K562 (cell line): ENCODE results near the gene ALG12. TPM values are rescaled to one million over a fixed set of nuclear protein-coding genes. Genes with fewer than 3 reads are reported as not detected.

ENCODE experiments used
- ATAC-seq: fragments of 200-7000 bp; cut with Tn5 transposase; 3 replicates; pipeline ENCODE4 v1.9.1; 2020; ENCODE audit warnings: moderate library complexity
- BruUV-seq: library from RNA; stranded (reverse); fragments of 400-500 nt; replicated peaks from 2 replicates; lab custom pipeline; 2021; lab: Mats Ljungman, UMichigan
- CTCF ChIA-PET: fragments of 300-600 bp; formaldehyde crosslinking; extraction: SDS; loops from one replicate; lab custom pipeline; 2021; ENCODE audit warnings: low intra/inter-chr PET ratio; lab: Yijun Ruan, JAX
- POLR2A ChIA-PET: fragments of 300-600, 350-650 bp; sonication (Branson Sonifier 250); formaldehyde crosslinking; extraction: SDS; loops from one replicate; lab custom pipeline; 2021; ENCODE audit warnings: antibody characterized with exemption, inconsistent platforms; lab: Yijun Ruan, JAX
- DNase-seq, 4 experiments: peaks; one replicate each; pipeline versions ENCODE4 v3.0.0 to v3.0.0-alpha.2; 2011 to 2018; ENCODE audit warnings: low spot score in 3 of 4, mixed read lengths in 3 of 4; ENCODE audit errors: extremely low read depth in 1 of 4
- FAIRE-seq: peaks from 2 replicates; lab custom pipeline; 2011; peaks lifted over from hg19 to GRCh38; lab: Jason Lieb, UNC
- H2AFZ ChIP-seq: 2 replicates; pipeline ENCODE4 v1.6.0; 2011; ENCODE audit warnings: low read depth, low read length, control low read depth, inconsistent platforms
- H3K27ac ChIP-seq: fragments of 200-600 bp; 3 replicates; pipeline ENCODE4 v1.8.0; 2011; ENCODE audit warnings: low read depth, mild to moderate bottlenecking, control low read depth, inconsistent platforms, low read length, moderate library complexity, mixed read lengths; ENCODE audit errors: extremely low read depth
- H3K27me3 ChIP-seq, 2 experiments: fragments of 300-600 bp in 1 of 2; 2 replicates in 1 of 2; 3 replicates in 1 of 2; pipeline versions ENCODE4 v1.6.0 to v1.8.0; 2011; ENCODE audit warnings: inconsistent platforms in 2 of 2, low read length in 2 of 2, mild to moderate bottlenecking in 1 of 2, mixed read lengths in 1 of 2, moderate library complexity in 1 of 2; ENCODE audit not compliant: control insufficient read depth in 2 of 2, insufficient read depth in 2 of 2
- H3K36me3 ChIP-seq: fragments of 300-600 bp; 3 replicates; pipeline ENCODE4 v1.8.0; 2011; ENCODE audit warnings: mild to moderate bottlenecking, low read length, inconsistent platforms; ENCODE audit not compliant: control insufficient read depth, insufficient read depth
- H3K4me1 ChIP-seq, 2 experiments: fragments of 200-600 bp in 1 of 2; replicated peaks in 1 of 2; 2 replicates in 1 of 2; 3 replicates in 1 of 2; pipeline versions ENCODE4 v1.5.1 to v1.8.0; 2011; ENCODE audit warnings: inconsistent platforms in 2 of 2, low read length in 2 of 2, mild to moderate bottlenecking in 1 of 2, mixed read lengths in 1 of 2, moderate library complexity in 1 of 2; ENCODE audit not compliant: control insufficient read depth in 2 of 2, insufficient read depth in 2 of 2
- H3K4me2 ChIP-seq: 2 replicates; pipeline ENCODE4 v1.6.1; 2011; ENCODE audit warnings: low read length, control low read depth, inconsistent platforms, mixed read lengths; ENCODE audit not compliant: insufficient read depth
- H3K4me3 ChIP-seq: fragments of 200-600 bp; sonication (generic), shearing (Covaris generic); 2 replicates; pipeline ENCODE4 v1.5.1; 2016; ENCODE audit warnings: control low read depth, inconsistent platforms
- H3K79me2 ChIP-seq: fragments of 200-600 bp; 3 replicates; pipeline ENCODE4 v1.8.0; 2011; ENCODE audit warnings: low read length, inconsistent platforms; ENCODE audit not compliant: control insufficient read depth, insufficient read depth
- H3K9ac ChIP-seq, 2 experiments: 2 replicates each; pipeline versions ENCODE4 v1.6.0 to v1.6.1; 2011; ENCODE audit warnings: low read depth in 2 of 2, low read length in 2 of 2, control low read depth in 1 of 2, inconsistent platforms in 1 of 2, mild to moderate bottlenecking in 1 of 2, mixed read lengths in 1 of 2; ENCODE audit not compliant: insufficient read depth in 1 of 2
- H3K9me1 ChIP-seq: one replicate; pipeline ENCODE4 v1.6.0; 2011; ENCODE audit warnings: inconsistent platforms, mild to moderate bottlenecking, low read length, moderate library complexity; ENCODE audit not compliant: control insufficient read depth, insufficient read depth
- H3K9me3 ChIP-seq: replicated peaks from 2 replicates; pipeline ENCODE4 v1.5.1; 2011; ENCODE audit warnings: low read depth, low read length, inconsistent platforms; ENCODE audit not compliant: control insufficient read depth, insufficient read depth
- H4K20me1 ChIP-seq: replicated peaks from 2 replicates; pipeline ENCODE4 v1.6.1; 2011; ENCODE audit warnings: low read length, inconsistent platforms, mixed read lengths; ENCODE audit not compliant: control insufficient read depth, insufficient read depth
- ARID2 ChIP-seq: fragments of 450-650 bp; IDR thresholded peaks from 2 replicates; pipeline ENCODE4 v1.6.1; 2017; ENCODE audit warnings: antibody characterized with exemption, mild to moderate bottlenecking
- CBX2 ChIP-seq: fragments of 200-600 bp; sonication (generic); IDR thresholded peaks from one replicate; pipeline ENCODE4 v1.6.1; 2012; ENCODE audit warnings: mild to moderate bottlenecking, low read length, inconsistent platforms; ENCODE audit not compliant: insufficient read depth, poor library complexity, severe bottlenecking
- CHD1 ChIP-seq: fragments of 200-600 bp; sonication (generic); IDR thresholded peaks from one replicate; pipeline ENCODE4 v1.6.1; 2012; ENCODE audit warnings: mild to moderate bottlenecking, moderate library complexity, low read length, inconsistent platforms
- CREB3L1 ChIP-seq: fragments of 450-650 bp; IDR thresholded peaks from 2 replicates; pipeline ENCODE4 v1.6.1; 2014; ENCODE audit warnings: low read depth, mild to moderate bottlenecking, moderate library complexity, borderline replicate concordance
- FOXK1 ChIP-seq: sonication (generic); formaldehyde crosslinking; IDR thresholded peaks from 2 replicates; pipeline ENCODE4 v1.8.0; 2022; ENCODE audit warnings: missing genetic modification reagents, mild to moderate bottlenecking, borderline replicate concordance
- KDM1A ChIP-seq, 2 experiments: fragments of 450-650 bp; IDR thresholded peaks; 2 replicates each; pipeline ENCODE4 v1.6.1; 2016; ENCODE audit warnings: mild to moderate bottlenecking in 2 of 2
- MYC ChIP-seq, 2 experiments: fragments of 250-450 bp in 1 of 2; sonication (Bioruptor Pico) in 1 of 2; IDR thresholded peaks; 2 replicates each; pipeline versions ENCODE4 v1.5.1 to v1.6.1; 2012 to 2021; ENCODE audit warnings: low read depth in 2 of 2, borderline replicate concordance in 1 of 2, improper control_type of control experiment in 1 of 2, low read length in 1 of 2, mild to moderate bottlenecking in 1 of 2, moderate library complexity in 1 of 2
- POLR2G ChIP-seq: fragments of 200-400 bp; formaldehyde crosslinking; IDR thresholded peaks from 2 replicates; pipeline ENCODE4 v1.6.1; 2017; ENCODE audit warnings: low read depth, mild to moderate bottlenecking, antibody characterized with exemption, low read length, moderate library complexity
- RBFOX2 ChIP-seq: fragments of 200-400 bp; formaldehyde crosslinking; IDR thresholded peaks from 2 replicates; pipeline ENCODE4 v1.6.1; 2017; ENCODE audit warnings: low read depth, mild to moderate bottlenecking, low read length, moderate library complexity
- SMAD3 ChIP-seq: fragments of 450-650 bp; formaldehyde crosslinking; conservative IDR thresholded peaks from 2 replicates; pipeline ENCODE4 v1.4.0; 2020; ENCODE audit warnings: mild to moderate bottlenecking
- ZNF583 ChIP-seq: fragments of 250-450 bp; sonication (Bioruptor Pico); IDR thresholded peaks from 2 replicates; pipeline ENCODE4 v1.4.0; 2020
- WGBS: fragments of 100-300 bp; shearing (Covaris generic); methylation state at CpG from one replicate; pipeline ENCODE4 v1.1.6; 2016; ENCODE audit warnings: low coverage, mixed read lengths; ENCODE audit not compliant: insufficient coverage; ENCODE audit errors: missing lambda C conversion rate; 5-methylcytosine and 5-hydroxymethylcytosine counted together
- in situ Hi-C: fragments of 300-500 bp; cut with MboI; formaldehyde crosslinking; loops from 4 replicates; pipeline ENCODE4 v1.15.0; 2018; ENCODE audit warnings: inconsistent platforms, mixed read lengths
- intact Hi-C: fragments of 100-400 bp; cut with micrococcal nuclease; formaldehyde crosslinking; loops from 2 replicates; pipeline ENCODE4 v1.14.2; 2022
- polyA plus RNA-seq, 8 experiments: library from polyadenylated mRNA; depleted of rRNA in 4 of 8; stranded (reverse) in 5 of 8; unstranded in 3 of 8; fragments of >200 nt; fragmentation: Nextera tagmentation in 2 of 8; fragmentation: Illumina TruSeq in 1 of 8; extraction: Ambion mirVana in 2 of 8; extraction: Trizol in 1 of 8; gene quantifications; 2 replicates each; pipeline versions ENCODE4 v1.2.1 to v1.2.3, GENCODE V29; 2011 to 2014; ENCODE audit warnings: inconsistent platforms in 1 of 8, missing spikeins in 1 of 8
- total RNA-seq, 7 experiments: library from RNA; depleted of rRNA in 6 of 7; stranded (reverse); fragments of >200 nt in 6 of 7; fragmentation: Illumina TruSeq in 2 of 7; extraction: Trizol in 2 of 7; gene quantifications; 2 replicates each; pipeline versions ENCODE4 v1.2.1 to v1.2.3, GENCODE V29; 2011 to 2021; ENCODE audit warnings: low replicate concordance in 1 of 7
- TF ChIP-seq, protein P1 (sequence below), 2 experiments: fragments of 200-800 bp in 1 of 2; sonication (Bioruptor generic) in 1 of 2; sonication (generic) in 1 of 2; formaldehyde crosslinking in 1 of 2; IDR thresholded peaks in 1 of 2; conservative IDR thresholded peaks in 1 of 2; 2 replicates each; pipeline versions ENCODE4 v1.5.0 to v1.6.1; 2016 to 2020; ENCODE audit warnings: missing compliant biosample characterization in 1 of 2, missing genetic modification characterization in 1 of 2, missing genetic modification reagents in 1 of 2
- TF ChIP-seq, protein P2 (sequence below), 2 experiments: fragments of 450-650 bp in 1 of 2; IDR thresholded peaks; 2 replicates each; pipeline ENCODE4 v1.6.1; 2011 to 2017; ENCODE audit warnings: low read depth in 2 of 2, antibody characterized with exemption in 1 of 2, borderline replicate concordance in 1 of 2, low read length in 1 of 2, mild to moderate bottlenecking in 1 of 2, mixed read lengths in 1 of 2; ENCODE audit not compliant: control insufficient read depth in 1 of 2

Gene ALG12
- total and polyA plus RNA-seq, 9 of the 15 experiments (the other 6 are each of a cell fraction or from before 2014, with no cell fraction given), result 0.20 to 8.5 (median 3.4) TPM

GRCh38 chr22:49922926-49923325 is 4.7 kb upstream of the ALG12 start:
- ATAC-seq (no peak), FAIRE-seq (no peak)
- Histone ChIP-seq H3K4me2 (no peak overlapping the region), H3K9ac (no peak overlapping the region), H3K79me2 (peaks cover under 1% of the 10 kb centered on the region; the same call in 1 of the 3 replicates), H3K27ac (no peak overlapping the region), H3K36me3 (peaks cover 13% of the 10 kb centered on the region; the same call in 1 of the 3 replicates), H3K4me1 (peaks cover 4 to 26% of the 10 kb centered on the region in 2 experiments; a peak in 4 of 5 replicates)
- ChIA-PET POLR2A (no interaction called here), CTCF (no interaction called here)
- intact Hi-C loops, result no loop called here
- no TSS peak for BruUV-seq
- TF ChIP-seq POLR2G (0 out of 2 replicates have a peak, but pooled peaks have one; percentile 28), ZNF583 (CRISPR knock-in tag) (no peak), KDM1A (IDR thresholded peaks at IDR 0.05) (no peak), CHD1 (no peak), ARID2 (no peak), CREB3L1 (no peak), MYC (IDR thresholded peaks at IDR 0.05; ENCODE audit: low read depth, low read length) (no peak), MYC (CRISPR knock-in tag; IDR thresholded peaks at IDR 0.05; ENCODE audit: borderline replicate concordance, low read depth) (no peak), CBX2 (no peak), FOXK1 (CRISPR knock-in tag) (no peak), SMAD3 (CRISPR knock-in tag) (no peak), RBFOX2 (0 out of 2 replicates have a peak, but pooled peaks have one; percentile 14)
- TF ChIP-seq, protein P1, sequence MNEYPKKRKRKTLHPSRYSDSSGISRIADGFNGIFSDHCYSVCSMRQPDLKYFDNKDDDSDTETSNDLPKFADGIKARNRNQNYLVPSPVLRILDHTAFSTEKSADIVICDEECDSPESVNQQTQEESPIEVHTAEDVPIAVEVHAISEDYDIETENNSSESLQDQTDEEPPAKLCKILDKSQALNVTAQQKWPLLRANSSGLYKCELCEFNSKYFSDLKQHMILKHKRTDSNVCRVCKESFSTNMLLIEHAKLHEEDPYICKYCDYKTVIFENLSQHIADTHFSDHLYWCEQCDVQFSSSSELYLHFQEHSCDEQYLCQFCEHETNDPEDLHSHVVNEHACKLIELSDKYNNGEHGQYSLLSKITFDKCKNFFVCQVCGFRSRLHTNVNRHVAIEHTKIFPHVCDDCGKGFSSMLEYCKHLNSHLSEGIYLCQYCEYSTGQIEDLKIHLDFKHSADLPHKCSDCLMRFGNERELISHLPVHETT (CRISPR knock-in tag; conservative IDR thresholded peaks at IDR 0.05 in 1 of 2, IDR thresholded peaks at IDR 0.05 in 1 of 2), result no peak
- TF ChIP-seq, protein P2, sequence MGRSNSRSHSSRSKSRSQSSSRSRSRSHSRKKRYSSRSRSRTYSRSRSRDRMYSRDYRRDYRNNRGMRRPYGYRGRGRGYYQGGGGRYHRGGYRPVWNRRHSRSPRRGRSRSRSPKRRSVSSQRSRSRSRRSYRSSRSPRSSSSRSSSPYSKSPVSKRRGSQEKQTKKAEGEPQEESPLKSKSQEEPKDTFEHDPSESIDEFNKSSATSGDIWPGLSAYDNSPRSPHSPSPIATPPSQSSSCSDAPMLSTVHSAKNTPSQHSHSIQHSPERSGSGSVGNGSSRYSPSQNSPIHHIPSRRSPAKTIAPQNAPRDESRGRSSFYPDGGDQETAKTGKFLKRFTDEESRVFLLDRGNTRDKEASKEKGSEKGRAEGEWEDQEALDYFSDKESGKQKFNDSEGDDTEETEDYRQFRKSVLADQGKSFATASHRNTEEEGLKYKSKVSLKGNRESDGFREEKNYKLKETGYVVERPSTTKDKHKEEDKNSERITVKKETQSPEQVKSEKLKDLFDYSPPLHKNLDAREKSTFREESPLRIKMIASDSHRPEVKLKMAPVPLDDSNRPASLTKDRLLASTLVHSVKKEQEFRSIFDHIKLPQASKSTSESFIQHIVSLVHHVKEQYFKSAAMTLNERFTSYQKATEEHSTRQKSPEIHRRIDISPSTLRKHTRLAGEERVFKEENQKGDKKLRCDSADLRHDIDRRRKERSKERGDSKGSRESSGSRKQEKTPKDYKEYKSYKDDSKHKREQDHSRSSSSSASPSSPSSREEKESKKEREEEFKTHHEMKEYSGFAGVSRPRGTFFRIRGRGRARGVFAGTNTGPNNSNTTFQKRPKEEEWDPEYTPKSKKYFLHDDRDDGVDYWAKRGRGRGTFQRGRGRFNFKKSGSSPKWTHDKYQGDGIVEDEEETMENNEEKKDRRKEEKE (IDR thresholded peaks at IDR 0.05; ENCODE audit: borderline replicate concordance in 1 of 2, control insufficient read depth in 1 of 2, low read depth in 2 of 2, low read length in 1 of 2), result no peak
- TF ChIP-seq, all 486 proteins: peak for 2
- H3K4me3 ChIP-seq, result no peak overlapping the region
- in situ Hi-C loops, result loop anchor here (5.0 kb wide), 1 partner anchor 156 kb away; no protein-coding TSS in a partner anchor
- no peaks in the 10 kb centered on the region for H3K27me3 ChIP-seq
- WGBS, result 85% methylated on average over 9 of the region's 25 CpGs
- no peak overlapping the region for H2AFZ ChIP-seq
- H4K20me1 ChIP-seq, result 0 out of 2 replicates have a peak, but pooled peaks cover 3% of the 10 kb centered on the region
- H3K9me1 ChIP-seq, result no peaks in the 10 kb centered on the region
- DNase-seq, result no peak
- no peaks in the 10 kb centered on the region for H3K9me3 ChIP-seq
